ENCODE data around the gene NPC1L1.

The NPC1L1 gene

GRCh38 chr7:44490351-44491200 is 50.6 kb downstream of the NPC1L1 start, which contains the start of gene NUDCD3:
NUDCD3 (minus strand) TSS chr7:44490658; CDS start chr7:44490600, 58 bp downstream.
- no peak for TF ChIP-seq CTCF (IDR thresholded peaks at IDR 0.05; ENCODE audit: borderline replicate concordance, control extremely low read depth, extremely low read depth, insufficient read depth, missing control alignments)
- DNase-seq (ENCODE audit: low spot score) = peak; percentile 92
- in situ Hi-C loops (cut with MboI; ENCODE audit: low sequenced_read_pairs, unreplicated experiment) = no loop called here

GRCh38 chr7:44489955-44490350 is 51.2 kb downstream of the NPC1L1 start:
- DNase-seq (ENCODE audit: low spot score) = no peak
- no peak for TF ChIP-seq CTCF (IDR thresholded peaks at IDR 0.05; ENCODE audit: borderline replicate concordance, control extremely low read depth, extremely low read depth, insufficient read depth, missing control alignments)
- in situ Hi-C loops (cut with MboI; ENCODE audit: low sequenced_read_pairs, unreplicated experiment) = no loop called here

- no peak for TF ChIP-seq CTCF (IDR thresholded peaks at IDR 0.05; ENCODE audit: borderline replicate concordance, control extremely low read depth, extremely low read depth, insufficient read depth, missing control alignments)
- in situ Hi-C loops (cut with MboI; ENCODE audit: low sequenced_read_pairs, unreplicated experiment) = no loop called here
- no peak for DNase-seq (ENCODE audit: low spot score)
These were observed 52.2 kb downstream of the NPC1L1 start for GRCh38 chr7:44488955-44489354.

- no peak for TF ChIP-seq CTCF (IDR thresholded peaks at IDR 0.05; ENCODE audit: borderline replicate concordance, control extremely low read depth, extremely low read depth, insufficient read depth, missing control alignments)
- in situ Hi-C loops (cut with MboI; ENCODE audit: low sequenced_read_pairs, unreplicated experiment) = no loop called here
- DNase-seq (ENCODE audit: low spot score) = no peak
These were observed 54.4 kb downstream of the NPC1L1 start for GRCh38 chr7:44486693-44487092.

- no peak for DNase-seq (ENCODE audit: low spot score)
- in situ Hi-C loops (cut with MboI; ENCODE audit: low sequenced_read_pairs, unreplicated experiment) = no loop called here
- TF ChIP-seq CTCF (IDR thresholded peaks at IDR 0.05; ENCODE audit: borderline replicate concordance, control extremely low read depth, extremely low read depth, insufficient read depth, missing control alignments) = no peak
These were observed 55.1 kb downstream of the NPC1L1 start for GRCh38 chr7:44486001-44486400.

GRCh38 chr7:44484482-44485313 is 56.4 kb downstream of the NPC1L1 start:
- DNase-seq (ENCODE audit: low spot score) = no peak
- TF ChIP-seq CTCF (IDR thresholded peaks at IDR 0.05; ENCODE audit: borderline replicate concordance, control extremely low read depth, extremely low read depth, insufficient read depth, missing control alignments) = no peak
- in situ Hi-C loops (cut with MboI; ENCODE audit: low sequenced_read_pairs, unreplicated experiment) = no loop called here
